ENCODE data around the gene AFDN.

AFDN gene

GRCh38 chr6:167850782-167851181 lies 24.1 kb downstream of the AFDN start:
- DNase-seq (ENCODE audit: low spot score): no peak
- no peak overlapping the region for H3K4me3 ChIP-seq
- TF ChIP-seq CTCF (IDR thresholded peaks at IDR 0.05): no peak
- no peak overlapping the region for H3K27ac ChIP-seq

- H3K4me3 ChIP-seq: no peak overlapping the region
- no peak for TF ChIP-seq CTCF (IDR thresholded peaks at IDR 0.05)
- H3K27ac ChIP-seq: no peak overlapping the region
- no peak for DNase-seq (ENCODE audit: low spot score)
Observed at GRCh38 chr6:167851370-167851952, 24.8 kb downstream of the AFDN start.

- no peak overlapping the region for H3K4me3 ChIP-seq
- TF ChIP-seq CTCF (IDR thresholded peaks at IDR 0.05): no peak
- no peak for DNase-seq (ENCODE audit: low spot score)
- H3K27ac ChIP-seq: no peak overlapping the region
Observed at GRCh38 chr6:167855825-167856425, 29.2 kb downstream of the AFDN start.

GRCh38 chr6:167856474-167856873 lies 29.8 kb downstream of the AFDN start:
- Histone ChIP-seq H3K4me3 (no peak overlapping the region), H3K27ac (no peak overlapping the region)
- TF ChIP-seq CTCF (IDR thresholded peaks at IDR 0.05): no peak
- no peak for DNase-seq (ENCODE audit: low spot score)

- H3K27ac ChIP-seq: no peak overlapping the region
- no peak for DNase-seq (ENCODE audit: low spot score)
- no peak for TF ChIP-seq CTCF (IDR thresholded peaks at IDR 0.05)
- no peak overlapping the region for H3K4me3 ChIP-seq
Observed at GRCh38 chr6:167856999-167857660, 30.4 kb downstream of the AFDN start.

- H3K4me3 ChIP-seq: no peak overlapping the region
- no peak for DNase-seq (ENCODE audit: low spot score)
- no peak overlapping the region for H3K27ac ChIP-seq
- no peak for TF ChIP-seq CTCF (IDR thresholded peaks at IDR 0.05)
Observed at GRCh38 chr6:167858086-167858591, 31.4 kb downstream of the AFDN start.

All from coronary artery (tissue), 2 donors.